Tibial nerve (tissue), 4 donors: ENCODE results near the gene MAN2B1. TPM values are rescaled to one million over a fixed set of nuclear protein-coding genes. Genes with fewer than 3 reads are reported as not detected.
"Not testable (repeated sequence)": the region's sequence is repeated elsewhere in the genome, so short reads cannot be mapped to it uniquely, and the experiment has no call there.

Experiments used
- DNase-seq, 2 donors: peaks; one replicate each; pipeline ENCODE4 v3.0.0-alpha.2; 2019; ENCODE audit warnings: low spot score in 2 of 2
- H3K27ac ChIP-seq, 4 donors: fragments of 200-600 bp; sonication (generic) in 3 of 4; one replicate each; pipeline ENCODE4 v1.5.1; 2017 to 2019; ENCODE audit warnings: mild to moderate bottlenecking in 1 of 4
- H3K27me3 ChIP-seq, 2 donors: fragments of 200-600 bp; sonication (generic) in 1 of 2; one replicate each; pipeline versions ENCODE4 v1.5.1 to v1.6.0; 2017 to 2019
- H3K36me3 ChIP-seq, 3 donors: fragments of 200-600 bp; sonication (generic); one replicate each; pipeline ENCODE4 v1.5.1; 2018 to 2019
- H3K4me1 ChIP-seq, 4 donors: fragments of 200-600 bp; sonication (generic) in 3 of 4; one replicate each; pipeline ENCODE4 v1.5.1; 2017 to 2019
- H3K4me3 ChIP-seq, 4 donors: fragments of 200-600 bp; sonication (generic) in 3 of 4; one replicate each; pipeline ENCODE4 v1.5.1; 2017 to 2019; ENCODE audit warnings: mild to moderate bottlenecking in 1 of 4, moderate library complexity in 1 of 4
- H3K9me3 ChIP-seq, 4 donors: fragments of 200-600 bp; sonication (generic) in 3 of 4; one replicate each; pipeline ENCODE4 v1.5.1; 2017 to 2019
- EP300 ChIP-seq, 2 donors: sonication (generic); formaldehyde crosslinking; IDR thresholded peaks; one replicate each; pipeline ENCODE4 v1.6.1; 2017; ENCODE audit warnings: antibody characterized with exemption in 2 of 2, mild to moderate bottlenecking in 1 of 2
- POLR2A ChIP-seq, 2 donors: fragments of 450-650 bp; IDR thresholded peaks; one replicate each; pipeline ENCODE4 v1.6.1; 2017; ENCODE audit warnings: antibody characterized with exemption in 2 of 2, mild to moderate bottlenecking in 2 of 2, moderate library complexity in 2 of 2
- WGBS, 2 donors: methylation state at CpG; one replicate each; pipeline ENCODE4 v1.1.5; 2018; 5-methylcytosine and 5-hydroxymethylcytosine counted together
- total RNA-seq, 4 donors: library from RNA; depleted of rRNA; stranded (reverse); fragments of >200 nt; gene quantifications; one replicate each; pipeline ENCODE4 v1.1.0, GENCODE V29; 2016
- TF ChIP-seq, protein P1 (sequence below), 5 experiments: fragments of 200-600 bp in 3 of 5; fragments of 450-650 bp in 2 of 5; sonication (generic) in 3 of 5; IDR thresholded peaks; one replicate each; pipeline ENCODE4 v1.5.1; 2016 to 2019; ENCODE audit warnings: antibody characterized with exemption in 5 of 5, mild to moderate bottlenecking in 3 of 5, moderate library complexity in 2 of 5

MAN2B1 gene
- total RNA-seq, 4 donors from 2014 or later, result 48.5 to 89.4 (median 58.5) TPM

DNA sequence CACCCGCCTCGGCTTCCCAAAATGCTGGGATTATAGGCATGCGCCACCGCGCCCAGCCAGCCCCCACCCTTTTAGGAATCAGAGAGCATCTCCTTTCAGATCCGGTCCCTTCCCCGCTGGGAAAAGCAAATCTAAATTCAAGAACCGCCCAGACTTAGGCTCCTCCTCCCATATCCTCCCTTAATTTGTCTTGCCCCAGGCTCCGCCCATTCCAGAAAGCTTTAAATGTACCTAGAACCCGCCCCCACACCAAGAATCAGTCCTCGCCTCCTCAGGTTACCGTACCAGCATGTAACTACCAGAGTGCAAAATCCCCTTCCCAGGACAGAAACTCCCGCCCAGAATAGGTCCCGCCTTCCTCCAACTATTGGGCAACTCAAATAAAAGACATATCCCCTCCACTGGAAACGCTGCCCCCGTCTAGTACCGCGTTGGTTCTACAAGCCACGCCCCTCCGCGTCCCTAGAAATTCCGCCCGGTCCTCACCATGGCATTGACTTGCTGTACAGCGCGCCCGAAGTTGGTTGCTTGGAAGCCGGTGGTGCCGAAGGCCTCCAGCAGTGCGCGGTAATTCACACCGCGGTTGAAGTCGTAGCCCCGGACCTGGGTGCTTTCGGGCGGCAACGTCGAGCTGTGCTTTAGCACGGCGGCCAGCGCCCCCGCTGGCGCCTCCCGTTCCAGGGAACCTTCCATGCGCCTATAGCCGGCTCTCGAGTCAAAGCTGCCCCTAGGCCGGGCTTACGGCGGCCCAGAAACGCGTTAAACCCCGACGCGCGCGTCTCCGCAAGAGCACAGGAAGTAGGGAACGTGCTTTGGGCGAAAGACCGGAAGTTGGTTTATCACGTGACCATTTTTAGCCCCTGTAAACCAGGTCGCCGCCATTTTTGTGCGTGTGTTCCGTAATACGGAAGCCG, 14.8 kb upstream of the MAN2B1 start, which contains the start of gene DHPS:
Gene DHPS, minus strand, starts transcription at position 807 of the 914 bp plus-strand sequence. Its CDS starts 114 bp downstream, at position 693.
- 0 to 1% methylated on average over 38 to 68 of the region's 68 CpGs for WGBS, 2 donors
- Histone ChIP-seq H3K27me3 (no peaks in the 10 kb centered on the region), H3K4me3 (peak within 1 kb of the TSS; percentile 73 to 99 (median 95))

DNA sequence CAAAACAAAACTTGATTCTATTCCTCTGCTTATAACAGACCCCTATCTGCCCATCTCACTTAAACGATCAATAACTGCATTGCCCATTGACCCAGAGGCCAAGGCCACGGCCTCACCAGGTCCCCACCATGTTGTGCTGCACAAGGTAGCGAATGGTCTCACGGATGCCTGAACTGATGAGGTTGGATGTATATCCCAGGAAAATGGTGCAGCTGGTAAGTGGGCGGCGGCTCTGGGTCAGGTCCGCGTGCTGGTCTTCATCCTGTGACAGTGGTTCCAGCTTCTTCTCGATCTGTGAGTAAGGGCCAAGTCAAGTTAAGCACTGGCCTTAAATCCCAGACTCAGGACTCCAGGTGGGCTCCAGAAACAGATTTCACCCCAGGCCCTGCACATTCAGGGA, 13.5 kb upstream of the MAN2B1 start:
- Histone ChIP-seq H3K27me3 (no peaks in the 10 kb centered on the region), H3K27ac (no peak overlapping the region), H3K9me3 (no peaks in the 10 kb centered on the region), H3K4me3 (no peak overlapping the region), H3K4me1 (peaks cover 0 to 32% (median 4%) of the 10 kb centered on the region in 4 donors), H3K36me3 (peaks cover 5 to 51% (median 7%) of the 10 kb centered on the region in 3 donors)
- WGBS, 2 donors, result 91 to 94% methylated on average over 9 of the region's 9 CpGs
- DNase-seq, result no peak
- TF ChIP-seq, protein P1, sequence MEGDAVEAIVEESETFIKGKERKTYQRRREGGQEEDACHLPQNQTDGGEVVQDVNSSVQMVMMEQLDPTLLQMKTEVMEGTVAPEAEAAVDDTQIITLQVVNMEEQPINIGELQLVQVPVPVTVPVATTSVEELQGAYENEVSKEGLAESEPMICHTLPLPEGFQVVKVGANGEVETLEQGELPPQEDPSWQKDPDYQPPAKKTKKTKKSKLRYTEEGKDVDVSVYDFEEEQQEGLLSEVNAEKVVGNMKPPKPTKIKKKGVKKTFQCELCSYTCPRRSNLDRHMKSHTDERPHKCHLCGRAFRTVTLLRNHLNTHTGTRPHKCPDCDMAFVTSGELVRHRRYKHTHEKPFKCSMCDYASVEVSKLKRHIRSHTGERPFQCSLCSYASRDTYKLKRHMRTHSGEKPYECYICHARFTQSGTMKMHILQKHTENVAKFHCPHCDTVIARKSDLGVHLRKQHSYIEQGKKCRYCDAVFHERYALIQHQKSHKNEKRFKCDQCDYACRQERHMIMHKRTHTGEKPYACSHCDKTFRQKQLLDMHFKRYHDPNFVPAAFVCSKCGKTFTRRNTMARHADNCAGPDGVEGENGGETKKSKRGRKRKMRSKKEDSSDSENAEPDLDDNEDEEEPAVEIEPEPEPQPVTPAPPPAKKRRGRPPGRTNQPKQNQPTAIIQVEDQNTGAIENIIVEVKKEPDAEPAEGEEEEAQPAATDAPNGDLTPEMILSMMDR (IDR thresholded peaks at IDR 0.05), result no peak
- TF ChIP-seq EP300 (IDR thresholded peaks at IDR 0.05) (no peak), POLR2A (IDR thresholded peaks at IDR 0.05) (no peak)

More for the DNA sequence above, 14.8 kb upstream of the MAN2B1 start, which contains the start of gene DHPS:
- DNase-seq, result peak; percentile 85 to 95
- Histone ChIP-seq H3K9me3 (no peaks in the 10 kb centered on the region), H3K4me1 (peaks cover 0 to 30% (median 4%) of the 10 kb centered on the region in 4 donors), H3K27ac (peak within 1 kb of the TSS; percentile 86 to 99 (median 96)), H3K36me3 (peaks cover 5 to 38% (median 7%) of the 10 kb centered on the region in 3 donors)
- TF ChIP-seq POLR2A (IDR thresholded peaks at IDR 0.05), result peak; percentile 19 to 35
- TF ChIP-seq, protein P1 (IDR thresholded peaks at IDR 0.05), result peak in 2 of 5 experiments; percentile 15 to 34
- peak; percentile 82 to 89 for TF ChIP-seq EP300 (IDR thresholded peaks at IDR 0.05)

DNA sequence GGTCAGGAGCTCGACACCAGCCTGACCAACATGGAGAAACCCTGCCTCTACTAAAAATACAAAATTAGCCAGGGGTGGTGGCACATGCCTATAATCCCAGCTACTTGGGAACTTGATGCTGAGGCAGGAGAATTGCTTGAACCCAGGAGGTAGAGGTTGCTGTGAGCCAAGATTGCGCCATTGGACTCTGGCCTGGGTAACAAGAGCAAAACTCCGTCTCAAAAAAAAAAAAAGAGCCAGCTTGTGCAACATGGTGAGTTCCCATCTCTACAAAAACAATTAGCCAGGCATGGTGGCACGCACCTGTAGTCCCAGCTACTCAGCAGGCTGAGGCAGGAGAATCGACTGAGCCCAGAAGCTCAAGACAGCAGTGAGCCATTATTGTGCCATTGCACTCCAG, 11.5 kb upstream of the MAN2B1 start:
- not testable (repeated sequence) for DNase-seq, H3K9me3 ChIP-seq, H3K4me3 ChIP-seq, H3K27me3 ChIP-seq, H3K27ac ChIP-seq
- WGBS, 2 donors, result 88 to 93% methylated on average over 5 of the region's 5 CpGs
- Histone ChIP-seq H3K36me3 (peaks cover 10 to 71% (median 10%) of the 10 kb centered on the region in 3 donors), H3K4me1 (peaks cover 0 to 32% (median 4%) of the 10 kb centered on the region in 4 donors)

DNA sequence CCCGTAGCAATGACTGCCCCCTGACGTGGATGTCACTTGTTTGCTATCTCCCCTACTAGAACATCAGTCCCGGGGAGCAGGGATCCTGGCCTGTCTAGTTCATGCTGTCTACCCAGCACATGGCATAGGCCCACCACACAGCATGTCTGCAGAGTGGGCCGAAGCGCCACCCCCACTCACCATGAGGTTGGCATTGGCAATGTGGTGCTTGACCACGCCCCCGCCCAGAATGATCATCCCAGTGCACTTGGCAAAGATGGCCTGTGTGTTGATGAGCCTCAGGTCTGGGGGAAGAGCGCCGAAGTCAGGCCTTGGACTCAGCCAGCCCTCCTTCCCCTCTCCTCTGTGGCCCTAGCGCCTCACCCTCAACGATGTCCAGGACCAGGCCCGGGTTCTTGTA, 10.4 kb upstream of the MAN2B1 start:
- no peaks in the 10 kb centered on the region for H3K27me3 ChIP-seq
- no peak overlapping the region for H3K4me3 ChIP-seq
- peaks cover 10 to 82% (median 10%) of the 10 kb centered on the region in 3 donors for H3K36me3 ChIP-seq
- DNase-seq, result no peak
- H3K27ac ChIP-seq, result no peak overlapping the region
- H3K4me1 ChIP-seq, result peaks cover 0 to 28% (median 2%) of the 10 kb centered on the region in 4 donors
- TF ChIP-seq EP300 (IDR thresholded peaks at IDR 0.05) (no peak), POLR2A (IDR thresholded peaks at IDR 0.05) (no peak)
- TF ChIP-seq, protein P1 (IDR thresholded peaks at IDR 0.05), result no peak
- 85 to 88% methylated on average over 10 to 11 of the region's 12 CpGs for WGBS, 2 donors
- H3K9me3 ChIP-seq, result no peaks in the 10 kb centered on the region

DNA sequence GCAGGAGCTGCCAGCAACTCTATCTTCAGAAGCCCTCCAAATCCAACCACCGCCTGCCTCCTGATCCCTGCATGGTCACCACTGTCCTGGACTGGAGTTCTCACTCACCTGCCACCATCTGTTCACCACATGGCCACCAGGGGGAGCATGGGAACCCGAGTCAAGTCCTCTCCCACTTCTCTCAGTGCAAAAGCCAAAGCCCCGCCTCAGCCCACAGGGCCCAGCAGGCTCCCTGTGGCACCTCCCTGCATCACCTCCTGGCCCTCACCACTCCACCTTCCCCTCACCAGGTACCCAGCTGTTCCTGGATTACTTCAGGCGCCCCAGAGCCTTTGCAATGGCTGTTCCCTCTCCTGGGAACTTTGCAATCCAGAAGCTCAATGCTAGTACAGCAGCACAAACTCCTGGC, 9.8 kb upstream of the MAN2B1 start:
- no peaks in the 10 kb centered on the region for H3K9me3 ChIP-seq
- H3K36me3 ChIP-seq, result peaks cover 10 to 86% (median 10%) of the 10 kb centered on the region in 3 donors
- WGBS, 2 donors, result 8 to 27% methylated on average over 4 of the region's 4 CpGs
- no peaks in the 10 kb centered on the region for H3K27me3 ChIP-seq
- no peak for TF ChIP-seq POLR2A (IDR thresholded peaks at IDR 0.05)
- TF ChIP-seq, protein P1 (IDR thresholded peaks at IDR 0.05), result peak; percentile 76 to 86 (median 79)
- no peak overlapping the region for H3K27ac ChIP-seq
- no peak overlapping the region for H3K4me3 ChIP-seq
- H3K4me1 ChIP-seq, result peaks cover 0 to 28% (median 2%) of the 10 kb centered on the region in 4 donors
- peak; percentile 70 to 88 for DNase-seq
